ENCODE results near the gene PPP2CA.
"Not testable (repeated sequence)": the region's sequence is repeated elsewhere in the genome, so short reads cannot be mapped to it uniquely, and the experiment has no call there.

PPP2CA gene

GRCh38 chr5:134225780-134226440 is at the start of gene PPP2CA:
Gene PPP2CA, minus strand, starts transcription at chr5:134226073. Its CDS starts 212 bp downstream, at chr5:134225861.
- peak; percentile 99 for DNase-seq

- DNase-seq = no peak
Measured at GRCh38 chr5:134273642-134274395, 47.9 kb upstream of the PPP2CA start.

DNA sequence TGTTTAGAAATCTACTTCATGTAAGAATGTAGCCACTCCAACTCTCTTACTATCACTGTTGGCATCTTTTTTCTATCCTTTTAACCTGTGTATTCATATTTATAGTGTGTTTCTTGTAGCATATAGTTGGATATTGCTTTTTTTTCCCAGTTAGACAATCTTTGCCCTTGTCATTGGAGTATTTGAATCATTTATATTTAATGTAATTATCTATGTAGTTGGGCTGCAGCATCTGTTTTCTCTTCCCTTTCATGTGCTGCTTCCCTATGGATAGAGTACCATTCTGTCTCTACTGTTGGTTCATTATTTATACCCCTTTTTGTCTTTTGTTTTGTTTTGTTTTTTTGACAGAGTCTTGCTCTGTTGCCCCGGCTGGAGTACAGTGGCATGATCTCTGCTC is 45.2 kb upstream of the PPP2CA start:
- DNase-seq = no peak

DNA sequence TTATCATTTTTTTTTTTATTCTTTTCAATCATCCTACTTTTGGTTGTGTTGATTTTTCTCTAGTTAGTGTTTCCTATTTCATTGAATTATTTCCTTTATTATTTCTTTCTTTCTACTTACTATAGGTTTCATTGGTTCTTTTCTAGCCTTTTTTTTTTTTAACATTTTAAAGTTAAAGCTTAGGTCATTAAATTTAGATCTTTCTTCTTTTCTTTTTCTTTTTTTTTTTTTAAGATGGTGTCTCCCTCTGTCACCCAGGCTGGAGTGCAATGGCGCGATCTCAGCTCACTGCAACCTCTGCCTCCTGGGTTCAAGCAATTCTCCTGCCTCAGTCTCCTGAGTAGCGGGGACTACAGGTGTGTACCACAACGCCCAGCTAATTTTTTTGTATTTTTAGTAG is 43.0 kb upstream of the PPP2CA start:
- DNase-seq = no peak

GRCh38 chr5:134268019-134268601 is 42.2 kb upstream of the PPP2CA start:
- DNase-seq = no peak

- DNase-seq = no peak
Measured at GRCh38 chr5:134267366-134268018, 41.6 kb upstream of the PPP2CA start.

DNA sequence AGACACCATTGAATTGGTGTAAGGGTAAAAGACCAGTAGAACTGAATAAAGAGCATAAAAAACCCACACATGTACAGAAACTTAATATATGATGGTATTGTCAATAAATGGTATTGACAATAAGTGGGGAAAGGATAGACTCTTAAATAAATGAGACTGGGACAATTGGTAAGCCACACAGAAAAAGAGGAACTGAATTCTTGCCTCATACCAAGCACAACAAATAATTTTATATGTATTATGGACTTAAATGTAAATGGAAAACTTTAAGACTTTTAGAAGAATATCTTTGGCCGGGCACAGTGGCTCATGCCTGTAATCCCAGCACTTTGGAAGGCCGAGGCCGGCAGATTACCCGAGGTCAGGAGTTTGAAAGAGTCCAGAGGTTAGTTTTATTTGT is 37.9 kb upstream of the PPP2CA start:
- no peak for DNase-seq

DNA sequence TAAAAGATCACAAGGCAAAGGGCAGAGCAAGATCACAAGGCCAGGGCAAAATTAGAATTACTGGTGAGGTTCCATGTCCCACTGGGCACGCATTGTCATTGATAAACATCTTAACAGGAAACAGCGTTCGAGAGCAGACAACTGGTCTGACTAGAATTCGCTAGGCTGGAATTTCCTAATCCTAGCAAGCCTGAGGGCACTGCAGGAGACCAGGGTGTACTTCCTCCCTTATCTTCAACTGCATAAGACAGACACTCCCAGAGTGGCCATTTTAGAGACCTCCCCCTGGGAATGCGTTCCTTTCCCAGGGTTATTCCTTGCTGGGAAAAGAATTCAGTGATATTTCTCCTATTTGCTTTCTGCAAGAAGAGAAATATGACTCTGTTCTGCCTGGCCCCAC is 36.8 kb upstream of the PPP2CA start:
- not testable (repeated sequence) for DNase-seq

DNA sequence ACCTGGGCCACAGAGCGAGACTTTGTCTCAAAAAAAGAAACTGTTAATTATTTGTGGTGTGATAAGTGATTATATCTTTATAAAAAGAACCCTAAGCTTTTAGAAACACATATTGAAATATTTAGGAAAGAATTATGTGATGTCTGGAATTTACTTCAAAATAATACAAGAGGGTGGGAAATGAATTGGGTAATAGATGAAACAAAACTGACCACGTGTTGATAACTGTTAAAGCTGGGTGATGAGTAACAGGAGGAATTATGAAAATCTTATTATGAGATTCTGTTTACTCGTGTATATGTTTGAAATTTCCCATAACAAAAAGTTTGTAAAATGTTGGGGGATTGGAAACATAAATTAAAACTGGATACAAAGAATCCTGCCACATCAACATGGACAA is 33.0 kb upstream of the PPP2CA start:
- no peak for DNase-seq

GRCh38 chr5:134257176-134257575 is 31.3 kb upstream of the PPP2CA start:
- no peak for DNase-seq

DNA sequence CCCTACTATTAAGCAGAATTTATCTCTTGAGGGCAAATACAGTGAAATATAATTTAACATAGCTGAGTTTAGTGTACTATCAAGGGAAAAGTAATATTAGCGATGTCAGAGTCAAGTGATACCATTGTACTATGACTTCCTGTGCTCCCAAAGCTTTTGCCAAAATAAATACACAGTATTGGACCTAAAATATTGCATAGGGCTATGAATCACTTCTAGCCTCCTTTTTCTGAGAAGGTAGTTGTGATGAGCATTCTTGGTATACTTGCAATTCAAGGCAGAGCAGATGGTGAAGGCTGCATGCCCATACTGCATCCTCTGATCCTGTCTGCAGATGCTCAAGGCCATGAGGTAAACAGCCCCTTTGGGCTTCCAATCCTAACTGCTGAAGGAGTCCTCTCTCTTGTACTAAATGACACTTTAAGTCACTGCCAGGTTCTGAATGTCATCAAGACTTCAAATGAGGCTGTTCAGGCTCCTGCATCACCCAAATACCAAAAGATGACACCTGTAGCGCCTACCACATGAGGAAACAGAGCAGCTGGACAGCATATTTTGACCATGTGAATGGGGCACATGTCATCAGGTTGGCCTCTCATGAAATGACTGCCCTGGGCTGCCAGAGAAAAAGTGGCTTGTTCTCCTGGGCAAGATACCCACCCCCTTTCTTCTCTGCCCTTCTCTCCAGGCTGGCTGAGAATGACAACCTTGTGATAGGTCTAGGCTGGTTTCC is 29.7 kb upstream of the PPP2CA start:
- no peak for DNase-seq

DNA sequence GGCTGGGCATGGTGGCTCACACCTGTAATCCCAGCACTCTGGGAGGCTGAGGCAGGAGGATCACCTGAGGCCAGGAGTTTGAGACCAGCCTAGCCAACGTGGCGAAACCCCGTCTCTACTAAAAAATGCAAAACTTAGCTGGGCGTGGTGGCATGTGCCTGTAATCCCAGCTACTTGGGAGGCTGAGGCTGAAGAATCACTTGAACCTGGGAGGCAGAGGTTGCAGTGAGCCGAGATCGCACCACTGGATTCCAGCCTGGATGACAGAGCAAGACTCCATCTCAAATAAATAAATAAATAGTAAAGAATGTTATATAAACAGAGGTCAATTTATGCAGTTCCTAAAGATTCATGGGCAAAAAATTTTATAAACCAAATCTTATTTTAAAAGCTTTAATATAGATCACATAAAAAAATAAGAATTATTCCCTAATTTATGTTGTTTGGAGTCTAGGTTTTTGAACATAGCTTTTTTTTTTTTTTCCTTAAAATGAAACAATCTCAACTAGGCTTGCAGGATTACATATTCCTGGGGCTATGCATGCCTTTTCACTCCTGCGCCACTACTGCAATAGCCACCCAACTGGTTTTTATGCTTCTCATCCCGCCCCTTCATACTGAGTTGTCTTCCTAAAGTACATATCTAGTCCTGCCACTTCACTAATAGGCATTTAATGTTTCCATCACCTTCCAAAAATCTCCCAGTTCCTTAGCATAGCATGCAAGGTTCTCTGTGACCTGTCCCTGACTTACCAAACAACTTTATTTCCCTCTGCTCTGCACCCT is 27.7 kb upstream of the PPP2CA start:
- not testable (repeated sequence) for DNase-seq

DNA sequence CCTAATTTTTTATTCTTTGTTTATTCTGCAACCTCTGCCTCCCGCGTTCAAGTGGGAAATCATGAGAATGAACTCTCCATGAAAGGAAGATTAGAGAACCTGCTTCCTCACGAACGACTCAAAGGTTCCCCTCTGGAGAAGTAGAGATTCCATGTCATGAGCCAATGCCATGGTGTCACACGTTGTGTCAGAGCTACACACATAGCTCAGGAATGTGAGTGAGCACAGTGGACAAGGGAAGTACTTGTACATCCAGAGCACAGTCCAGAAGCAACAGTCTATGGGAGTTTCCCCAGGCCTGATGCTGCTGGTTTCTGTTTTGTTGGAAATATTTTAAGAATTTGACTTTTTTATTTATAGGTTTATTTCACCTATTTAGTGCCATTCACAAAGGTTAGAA is 26.8 kb upstream of the PPP2CA start:
- peak; percentile 82 to 90 (median 87) for DNase-seq

DNA sequence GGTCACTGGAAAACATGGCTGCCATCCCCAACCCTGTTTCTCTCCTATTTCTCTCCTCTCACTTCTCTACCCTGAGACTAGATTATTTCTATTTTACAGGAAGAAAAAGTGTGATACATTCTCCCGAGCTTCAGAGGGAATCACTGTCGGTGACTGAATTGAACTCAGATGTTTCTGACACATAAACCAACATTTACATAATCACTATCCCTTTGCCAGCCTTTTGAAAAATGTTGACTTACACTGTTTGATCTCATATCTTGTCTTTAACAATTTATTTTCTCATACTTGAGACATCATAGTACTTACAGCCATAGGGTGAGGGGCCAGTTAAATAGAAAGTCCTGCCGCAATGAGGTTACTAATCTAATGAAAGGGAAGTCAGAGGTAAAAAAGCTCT is 25.1 kb upstream of the PPP2CA start:
- no peak for DNase-seq

GRCh38 chr5:134249469-134250379 is 23.9 kb upstream of the PPP2CA start:
- DNase-seq = peak; percentile 91 to 98 (median 97)

DNA sequence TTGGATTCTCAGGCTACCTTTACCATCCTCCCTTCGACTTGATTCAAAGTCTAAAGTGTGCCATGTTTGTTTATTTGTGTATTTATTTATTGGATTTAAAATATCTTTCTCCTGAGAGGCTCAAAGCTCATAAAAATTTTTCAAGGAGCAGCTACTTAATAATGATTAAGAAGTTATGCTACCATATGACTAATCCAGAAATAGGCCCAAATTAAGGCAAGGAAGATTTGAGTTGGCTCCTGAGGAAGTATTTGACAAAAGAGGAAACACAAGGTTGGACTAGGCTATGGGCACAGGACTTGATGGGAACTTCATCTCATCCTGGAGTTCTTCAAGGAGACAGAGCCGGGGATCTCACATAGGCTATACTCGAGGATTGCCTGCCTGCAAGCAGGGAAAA is 22.4 kb upstream of the PPP2CA start:
- peak; percentile 18 to 62 (median 50) for DNase-seq

DNA sequence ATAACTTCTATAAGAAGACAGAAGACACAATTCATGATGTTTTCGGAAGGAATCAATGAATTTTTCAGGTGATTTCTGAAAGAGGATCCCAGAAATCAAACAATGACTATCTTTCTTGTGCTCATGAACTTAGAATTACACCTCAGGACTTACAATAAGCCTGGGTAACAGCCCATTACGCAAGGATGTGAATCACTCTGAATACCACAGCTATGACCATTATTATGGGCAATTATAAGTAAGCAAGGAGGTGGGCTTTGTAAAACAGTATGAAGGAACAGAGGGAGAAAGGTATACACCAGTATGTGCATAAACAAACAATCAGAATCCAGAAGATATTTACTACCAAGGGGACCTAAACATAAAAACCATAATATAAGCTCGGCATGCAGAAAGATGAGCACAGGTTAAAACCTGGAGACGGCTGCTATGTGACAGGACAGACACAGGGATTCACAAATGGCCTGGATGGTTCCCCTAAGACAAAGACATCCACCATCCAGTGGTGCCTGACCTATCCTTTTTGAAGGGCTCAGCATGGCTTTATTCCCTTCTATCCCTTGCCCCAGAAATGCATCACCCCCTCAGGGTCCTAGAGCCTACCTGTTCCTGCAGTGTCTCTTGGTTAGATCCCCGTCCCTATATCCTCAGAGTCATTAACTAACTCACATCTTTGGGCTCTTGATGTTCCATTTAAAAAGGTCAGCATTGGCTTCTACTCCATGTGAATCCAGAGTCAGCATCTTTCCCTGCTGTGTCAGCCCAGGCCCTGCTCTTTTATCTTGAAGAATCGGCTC is 21.8 kb upstream of the PPP2CA start:
- peak; percentile 26 to 65 (median 55) for DNase-seq

DNA sequence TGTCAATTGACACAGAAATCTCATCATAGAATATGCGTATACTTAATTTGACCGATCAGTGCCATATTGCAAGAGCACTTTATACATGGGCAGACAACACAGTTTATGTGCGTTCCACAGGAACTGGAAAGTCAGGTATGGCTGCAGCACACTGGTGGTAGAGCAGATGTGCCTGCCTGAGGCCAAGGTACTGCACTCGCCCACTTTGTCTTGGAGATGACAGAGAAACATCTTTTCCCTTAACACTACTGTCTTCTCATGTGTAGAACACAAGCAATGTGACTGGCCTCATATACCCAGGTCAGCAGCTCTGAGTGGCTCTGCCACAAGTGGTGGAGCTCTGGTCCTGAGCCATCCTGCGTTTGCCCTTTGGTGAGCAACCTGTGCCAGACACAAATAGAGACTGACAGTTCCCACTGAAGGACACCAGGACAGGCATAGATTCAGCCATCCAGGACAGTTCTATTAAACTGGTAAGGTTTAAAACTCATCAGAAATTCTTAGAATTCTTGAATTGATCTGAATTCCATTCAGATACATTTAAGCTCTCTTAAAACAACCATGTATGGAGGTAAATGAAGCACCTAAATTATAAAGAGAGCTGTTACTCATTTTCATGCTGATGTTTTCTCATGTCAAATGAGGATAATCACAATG is 21.0 kb upstream of the PPP2CA start:
- DNase-seq = no peak

- no peak for DNase-seq
Measured at GRCh38 chr5:134245692-134246091, 19.8 kb upstream of the PPP2CA start.
